GM10248 (cell line): ENCODE data around the gene ZNF787.
"Not testable (repeated sequence)": the region's sequence is repeated elsewhere in the genome, so short reads cannot be mapped to it uniquely, and the experiment has no call there.

Experiments
- CTCF ChIA-PET: fragments of 300-600 bp; sonication (Branson Sonifier 250); formaldehyde crosslinking; extraction: SDS; loops from one replicate; lab custom pipeline; 2021; ENCODE audit warnings: antibody characterized with exemption; lab: Yijun Ruan, JAX
- POLR2A ChIA-PET: fragments of 350-650 bp; sonication (Branson Sonifier 250); formaldehyde crosslinking; extraction: SDS; loops from one replicate; lab custom pipeline; 2020; ENCODE audit warnings: antibody characterized with exemption; lab: Yijun Ruan, JAX
- DNase-seq: peaks from one replicate; pipeline ENCODE4 v3.0.0; 2012; ENCODE audit errors: extremely low spot score
- CTCF ChIP-seq: IDR thresholded peaks from 2 replicates; pipeline ENCODE4 v1.5.1; 2012; ENCODE audit warnings: mild to moderate bottlenecking, low read depth; ENCODE audit errors: extremely low read depth, missing control alignments, control extremely low read depth

ZNF787 gene

DNA sequence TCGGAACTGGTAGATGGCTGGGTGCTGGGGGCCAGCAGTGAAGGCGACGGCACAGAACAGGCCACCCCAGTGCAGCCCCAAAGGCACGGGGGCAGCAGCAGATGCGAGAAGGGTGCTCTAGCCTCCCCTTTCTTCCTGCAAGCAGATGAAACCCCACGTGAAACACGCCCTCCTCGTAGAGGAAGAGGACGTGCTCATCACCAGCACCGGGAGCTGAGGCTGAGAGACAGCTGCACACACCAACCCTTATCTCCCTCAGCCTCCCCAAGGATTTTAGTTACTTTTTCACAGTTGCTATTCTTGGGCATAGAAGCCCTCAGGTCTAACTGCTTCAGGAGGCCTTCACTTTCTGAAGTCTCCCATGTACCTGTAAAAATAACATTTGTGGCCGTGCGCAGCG, 11.9 kb downstream of the ZNF787 start:
- CTCF ChIA-PET = interaction anchor here (1.2 kb wide), 1 partner anchor 19 kb away, joined by 3 read pairs; no protein-coding TSS in a partner anchor
- no peak for DNase-seq
- no peak for TF ChIP-seq CTCF
- POLR2A ChIA-PET = no interaction called here

GRCh38 chr19:56108447-56109195, 12.5 kb downstream of the ZNF787 start:
- no peak for TF ChIP-seq CTCF
- no peak for DNase-seq
- ChIA-PET POLR2A (no interaction called here), CTCF (interaction anchor here (1.0 to 1.2 kb wide), 3 partner anchors 12 to 32 kb away, joined by 3 to 4 read pairs (median 3); partner anchors contain the start of gene ZNF787)

GRCh38 chr19:56107626-56108351, 13.3 kb downstream of the ZNF787 start:
- no peak for DNase-seq
- ChIA-PET CTCF (interaction anchor here (1.0 to 1.2 kb wide), 3 partner anchors 11 to 31 kb away, joined by 3 to 4 read pairs (median 4); partner anchors contain the start of gene ZNF787), POLR2A (no interaction called here)
- TF ChIP-seq CTCF = no peak

GRCh38 chr19:56106993-56107392, 14.1 kb downstream of the ZNF787 start:
- DNase-seq = no peak
- POLR2A ChIA-PET = no interaction called here
- CTCF ChIA-PET = interaction anchor here (1.0 to 1.3 kb wide), 2 partner anchors 12 to 26 kb away, joined by 3 to 4 read pairs; no protein-coding TSS in a partner anchor
- no peak for TF ChIP-seq CTCF

GRCh38 chr19:56106397-56106849, 14.7 kb downstream of the ZNF787 start:
- no peak for DNase-seq
- ChIA-PET POLR2A (no interaction called here), CTCF (interaction anchor here (1.3 kb wide), 1 partner anchor 26 kb away, joined by 3 read pairs; no protein-coding TSS in a partner anchor)
- TF ChIP-seq CTCF = no peak

DNA sequence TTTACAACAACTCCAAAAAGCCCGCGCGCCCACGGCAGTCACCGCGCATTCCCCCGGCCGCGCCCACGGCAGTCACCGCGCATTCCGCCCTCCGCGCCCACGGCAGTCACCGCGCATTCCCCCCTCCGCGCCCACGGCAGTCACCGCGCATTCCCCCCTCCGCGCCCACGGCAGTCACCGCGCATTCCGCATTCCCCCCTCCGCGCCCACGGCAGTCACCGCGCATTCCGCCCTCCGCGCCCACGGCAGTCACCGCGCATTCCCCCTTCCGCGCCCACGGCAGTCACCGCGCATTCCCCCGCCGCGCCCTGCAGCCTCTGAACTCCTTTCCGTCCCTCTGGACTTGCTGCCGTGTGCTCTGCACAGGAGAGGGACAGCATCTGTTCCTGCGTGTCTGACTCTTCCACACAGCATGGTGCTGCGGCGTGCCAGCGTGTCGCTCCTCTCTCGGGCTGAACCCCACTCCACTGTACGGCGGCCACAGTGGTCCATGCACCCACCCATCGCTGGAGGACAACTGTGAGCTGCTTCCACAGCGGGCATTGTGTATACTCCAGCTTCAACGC, 15.2 kb downstream of the ZNF787 start:
- DNase-seq, POLR2A ChIA-PET: not testable (repeated sequence)
- CTCF ChIA-PET = interaction anchor here (1.0 to 1.5 kb wide), 6 partner anchors 10 to 227 kb away, joined by 3 to 9 read pairs (median 4); no protein-coding TSS in a partner anchor
